Lower lobe of right lung (tissue), 2 donors: ENCODE data around the gene ASB5. TPM values are rescaled to one million over a fixed set of nuclear protein-coding genes. Genes with fewer than 3 reads are reported as not detected.

Experiments
- ATAC-seq, 2 donors: fragments of 200-7000 bp; cut with Tn5 transposase; one replicate each; pipeline ENCODE4 v1.9.1; 2020 to 2022; ENCODE audit warnings: mild to moderate bottlenecking in 2 of 2, moderate library complexity in 2 of 2
- DNase-seq: peaks from one replicate; pipeline ENCODE4 v3.0.0-alpha.2; 2020
- H3K27ac ChIP-seq: fragments of 200-600 bp; one replicate; pipeline ENCODE4 v1.8.0; 2022
- H3K27me3 ChIP-seq: fragments of 200-600 bp; one replicate; pipeline ENCODE4 v1.8.0; 2022; ENCODE audit warnings: low read depth
- H3K36me3 ChIP-seq: fragments of 200-600 bp; one replicate; pipeline ENCODE4 v1.8.0; 2022; ENCODE audit warnings: mild to moderate bottlenecking
- H3K4me1 ChIP-seq: fragments of 200-600 bp; one replicate; pipeline ENCODE4 v1.8.0; 2022
- H3K4me3 ChIP-seq: fragments of 200-600 bp; one replicate; pipeline ENCODE4 v1.8.0; 2022; ENCODE audit warnings: mild to moderate bottlenecking
- H3K9me3 ChIP-seq: fragments of 200-600 bp; one replicate; pipeline ENCODE4 v1.8.0; 2022
- CTCF ChIP-seq: fragments of 200-600 bp; IDR thresholded peaks from one replicate; pipeline ENCODE4 v1.8.0; 2022; ENCODE audit warnings: antibody characterized with exemption, mild to moderate bottlenecking
- intact Hi-C: fragments of 100-400 bp; cut with DNase I; formaldehyde crosslinking; loops from one replicate; pipeline ENCODE4 v1.11.0; 2022
- long read RNA-seq: library from polyadenylated mRNA; unstranded; transcript quantifications from one replicate; pipeline ENCODE4 v2.0.0, GENCODE V29; 2021
- total RNA-seq: library from RNA; stranded (reverse); fragmentation: NEBNext Ultra II Directional; extraction: Animal tissue kit (Norgen Biotek cat#: 25700); gene quantifications from one replicate; pipeline ENCODE4 v1.2.1, GENCODE V29; 2021
- donor health status: DM: no; HTN: yes; CAD: no; lungs with severe emphysema.

The ASB5 gene
- not detected for total RNA-seq
- long read RNA-seq, result 0 reads

- H3K9me3 ChIP-seq, result no peaks in the 10 kb centered on the region
- no peak within 1 kb of the TSS for H3K27ac ChIP-seq
- no peaks in the 10 kb centered on the region for H3K4me1 ChIP-seq
- no peak for TF ChIP-seq CTCF
- no peaks in the 10 kb centered on the region for H3K36me3 ChIP-seq
- ATAC-seq (no peak), DNase-seq (no peak)
- H3K4me3 ChIP-seq, result no peak within 1 kb of the TSS
- intact Hi-C loops, result no loop called here
- no peaks in the 10 kb centered on the region for H3K27me3 ChIP-seq
These were observed at the start of gene ASB5 for GRCh38 chr4:176268963-176269362. TSS of gene ASB5 (minus strand) at chr4:176269222. CDS start at chr4:176269108, 114 bp downstream.

GRCh38 chr4:176313596-176314336, 44.7 kb upstream of the ASB5 start:
- ATAC-seq, result no peak
- no peak for DNase-seq
- no peak for TF ChIP-seq CTCF
- no peaks in the 10 kb centered on the region for H3K9me3 ChIP-seq
- H3K36me3 ChIP-seq, result no peaks in the 10 kb centered on the region
- intact Hi-C loops, result no loop called here
- H3K4me1 ChIP-seq, result peaks cover 3% of the 10 kb centered on the region
- no peaks in the 10 kb centered on the region for H3K27me3 ChIP-seq
- no peak overlapping the region for H3K4me3 ChIP-seq
- H3K27ac ChIP-seq, result no peak overlapping the region

- Histone ChIP-seq H3K36me3 (no peaks in the 10 kb centered on the region), H3K4me3 (no peak overlapping the region), H3K27ac (no peak overlapping the region), H3K9me3 (no peaks in the 10 kb centered on the region), H3K4me1 (no peaks in the 10 kb centered on the region), H3K27me3 (peaks cover 5% of the 10 kb centered on the region)
- DNase-seq, result no peak
- intact Hi-C loops, result no loop called here
- no peak for ATAC-seq
- TF ChIP-seq CTCF, result no peak
These were observed 40.8 kb upstream of the ASB5 start for GRCh38 chr4:176309772-176310171.

- intact Hi-C loops, result no loop called here
- Histone ChIP-seq H3K27me3 (peaks cover 5% of the 10 kb centered on the region), H3K4me3 (no peak overlapping the region), H3K36me3 (no peaks in the 10 kb centered on the region), H3K27ac (no peak overlapping the region), H3K9me3 (no peaks in the 10 kb centered on the region), H3K4me1 (no peaks in the 10 kb centered on the region)
- TF ChIP-seq CTCF, result no peak
- DNase-seq, result no peak
- no peak for ATAC-seq
These were observed 40.0 kb upstream of the ASB5 start for GRCh38 chr4:176309046-176309445.

GRCh38 chr4:176308441-176308840, 39.4 kb upstream of the ASB5 start:
- no peak overlapping the region for H3K27ac ChIP-seq
- ATAC-seq (no peak), DNase-seq (no peak)
- no peak for TF ChIP-seq CTCF
- H3K9me3 ChIP-seq, result no peaks in the 10 kb centered on the region
- H3K36me3 ChIP-seq, result no peaks in the 10 kb centered on the region
- H3K4me1 ChIP-seq, result no peaks in the 10 kb centered on the region
- intact Hi-C loops, result no loop called here
- no peak overlapping the region for H3K4me3 ChIP-seq
- peaks cover 5% of the 10 kb centered on the region for H3K27me3 ChIP-seq
